ENCODE measurements around the gene FBXL15.

FBXL15 gene

DNA sequence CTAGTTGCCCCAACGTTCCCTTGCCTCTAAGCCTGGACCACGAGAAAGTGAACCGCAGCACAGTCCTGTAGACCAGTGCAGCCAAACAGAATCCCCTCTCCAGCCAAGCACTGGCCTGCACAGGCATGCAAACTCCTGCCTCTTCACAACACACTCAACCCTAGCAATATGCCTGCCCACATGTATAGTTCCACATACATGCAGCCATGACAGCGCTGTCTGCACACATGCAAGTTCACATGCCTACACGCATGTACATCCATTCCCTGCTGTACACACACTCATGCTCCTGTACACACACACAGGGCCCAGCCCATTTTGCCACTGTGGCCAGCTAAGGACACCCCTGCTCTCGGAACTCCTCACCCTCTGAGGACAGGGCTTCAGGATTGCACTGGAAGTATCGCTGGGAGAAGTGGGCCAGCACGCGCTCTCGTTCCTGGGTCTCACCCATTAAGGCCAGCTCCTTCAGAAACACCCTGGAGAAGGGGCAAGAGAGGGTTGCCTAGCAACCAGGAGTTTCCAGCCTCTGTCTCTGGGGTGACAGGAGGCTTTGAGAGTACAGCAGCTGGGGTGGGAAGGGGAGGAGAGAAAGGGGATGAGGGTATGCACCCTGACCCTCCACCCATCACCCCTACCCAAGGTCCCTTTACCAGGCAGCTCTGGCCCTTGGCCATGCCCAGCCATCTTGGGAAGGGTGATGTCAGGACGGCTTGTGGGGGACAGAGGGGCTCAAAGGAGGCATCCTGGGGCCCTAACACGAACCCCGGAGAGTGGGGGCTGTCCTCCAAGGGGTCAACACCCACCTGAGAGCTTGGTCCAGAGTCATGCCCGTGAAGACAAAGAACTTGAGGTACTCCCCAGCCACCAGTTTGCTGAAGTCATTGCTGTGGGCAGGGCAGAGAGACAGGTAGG, 9.0 kb upstream of the FBXL15 start:
- DNase-seq = no peak

DNA sequence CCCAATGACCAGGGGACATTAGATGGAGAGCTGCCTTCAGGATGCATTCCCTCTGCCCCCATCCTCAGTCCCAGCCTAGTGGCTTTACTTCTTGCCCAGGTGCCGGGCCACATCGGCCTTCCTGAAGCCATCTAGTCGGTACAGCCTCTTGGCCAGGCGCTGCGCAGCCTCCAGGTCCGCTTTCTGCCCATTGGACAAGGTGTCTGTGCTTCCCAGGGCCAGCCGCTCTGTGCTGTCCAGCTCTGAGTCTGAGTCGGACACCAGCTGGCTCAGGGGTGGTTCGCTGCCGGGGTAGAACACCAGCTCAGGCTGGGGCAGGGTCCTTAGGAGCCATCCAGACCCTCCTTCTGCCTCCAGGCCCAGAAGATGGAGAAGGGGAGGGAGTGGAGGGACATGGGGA, 8.3 kb upstream of the FBXL15 start:
- DNase-seq = no peak

DNA sequence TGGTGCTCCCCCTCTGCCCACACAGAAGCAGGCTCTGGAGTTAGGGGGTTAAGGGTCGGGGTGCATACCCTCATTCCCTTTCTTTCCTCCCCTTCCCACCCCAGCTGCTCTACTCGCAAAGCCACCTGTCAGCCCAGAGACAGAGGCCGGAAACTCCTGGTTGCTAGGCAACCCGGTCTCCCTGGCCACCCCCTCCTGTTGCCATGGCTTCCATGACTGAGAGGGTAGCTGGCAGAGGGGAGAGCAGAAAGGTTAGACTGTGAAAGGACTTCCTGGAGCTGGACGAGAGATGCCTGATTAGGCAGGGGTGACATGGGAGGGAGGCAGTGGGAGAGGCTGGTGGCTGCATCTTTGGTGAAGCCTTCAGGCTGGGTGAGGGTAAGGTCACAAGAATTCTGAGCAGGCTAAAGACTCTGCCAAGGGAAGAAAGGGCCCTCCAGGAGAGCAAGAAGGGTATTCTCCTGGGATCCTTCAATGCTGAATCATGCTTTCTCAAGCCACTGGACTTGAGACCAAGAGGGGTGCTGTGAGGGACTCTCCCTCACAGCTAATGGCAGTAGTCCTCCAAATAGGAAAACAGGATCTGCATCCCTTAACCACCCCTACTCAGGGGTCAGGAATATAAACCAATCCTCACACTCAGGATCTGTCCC, 7.5 kb upstream of the FBXL15 start:
- no peak for DNase-seq

DNA sequence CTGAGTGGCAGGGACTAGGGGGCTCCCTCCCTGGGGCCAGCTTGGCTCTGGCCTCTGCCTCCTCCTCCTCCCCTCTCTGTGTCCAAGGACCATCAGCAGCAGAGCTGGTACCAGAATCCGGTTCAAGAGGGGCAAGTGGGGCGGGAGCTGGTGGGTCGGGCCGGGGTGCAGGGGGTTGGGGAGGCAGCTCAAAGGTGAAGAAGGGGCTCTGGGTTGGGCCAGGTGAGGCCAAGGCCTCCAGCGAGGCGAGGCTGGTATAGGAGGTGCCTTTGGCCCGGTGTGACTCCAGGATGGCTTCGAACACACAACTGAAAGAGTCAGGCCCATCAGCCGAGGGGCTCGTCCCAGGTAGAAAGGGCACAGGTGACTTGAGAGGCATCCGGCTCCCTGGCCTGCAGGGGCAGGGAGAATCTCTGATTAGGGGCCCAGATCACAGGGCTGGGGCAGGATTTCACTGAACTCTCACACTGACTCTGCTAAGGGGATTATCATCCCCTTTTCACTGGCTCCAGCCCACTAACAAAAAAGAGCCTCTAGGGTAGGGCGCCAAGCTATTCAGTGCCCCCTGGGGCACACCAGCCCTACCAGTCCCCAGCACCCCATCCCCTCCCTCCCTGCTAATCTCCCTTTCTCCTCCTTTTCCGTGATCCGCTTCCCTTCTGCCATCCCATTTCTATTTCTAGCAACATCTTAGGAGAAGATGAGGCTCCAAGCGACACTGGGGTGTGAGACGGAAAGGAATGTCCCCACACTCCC, 6.7 kb upstream of the FBXL15 start:
- DNase-seq = no peak

DNA sequence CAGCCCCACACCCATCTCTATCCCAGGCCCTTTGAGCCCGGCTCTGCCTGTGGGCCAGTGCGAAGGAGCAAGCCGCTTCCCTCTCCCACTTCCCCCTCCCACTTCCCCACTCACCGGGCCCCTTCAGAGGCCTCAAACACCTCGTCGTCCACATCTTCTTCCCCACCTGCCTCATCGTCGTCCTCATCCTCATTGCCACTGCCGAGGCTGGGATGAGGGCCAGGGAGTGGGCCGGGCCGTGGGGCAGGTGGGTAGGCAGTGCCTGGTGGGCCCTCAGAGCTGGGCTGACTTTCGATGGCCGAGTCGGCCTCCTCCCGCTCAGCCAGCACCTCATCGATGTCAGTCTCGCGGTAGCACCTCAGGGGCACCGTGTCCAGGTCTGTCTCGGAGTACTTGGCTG, 5.9 kb upstream of the FBXL15 start:
- no peak for DNase-seq

DNA sequence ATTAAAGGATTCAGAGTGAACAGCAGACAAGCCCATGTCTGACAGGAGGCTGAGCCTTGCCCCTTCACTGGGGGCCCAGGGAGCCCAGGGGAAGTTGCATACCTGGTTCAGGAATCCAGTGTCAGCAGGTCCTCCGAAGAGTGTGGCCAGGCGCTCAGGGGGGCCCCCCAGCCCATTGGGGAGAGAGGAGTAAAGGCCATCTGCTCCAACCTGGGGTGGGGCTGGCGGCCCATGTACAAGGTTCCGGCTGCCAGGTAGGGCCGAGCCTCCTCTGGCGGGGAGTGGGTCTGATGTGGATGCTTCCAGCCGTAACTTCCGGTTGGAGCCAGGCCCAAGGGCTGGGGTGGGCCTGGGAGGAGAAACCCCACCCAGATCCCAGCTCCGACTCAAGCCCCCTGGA, 4.4 kb upstream of the FBXL15 start:
- DNase-seq = no peak

DNA sequence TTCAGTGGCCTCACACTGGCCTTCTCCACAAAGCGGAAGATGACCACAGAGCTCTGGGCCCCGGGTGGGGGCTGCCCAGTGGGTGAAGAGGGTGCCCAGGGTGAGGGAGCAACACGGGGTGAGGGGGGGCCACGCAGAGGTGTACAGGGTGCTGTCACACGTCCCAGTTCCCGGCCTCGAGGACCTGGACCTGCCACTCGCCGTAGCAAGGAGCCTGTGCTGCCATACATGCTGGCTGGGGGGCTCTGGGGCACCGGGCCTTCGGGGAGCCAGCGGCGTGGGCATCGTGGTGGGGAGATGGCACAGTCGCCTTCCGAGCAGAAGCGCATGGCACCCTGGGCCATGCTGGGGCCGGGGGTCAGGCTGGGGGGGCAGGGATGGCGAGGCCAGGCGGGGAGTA, 3.9 kb upstream of the FBXL15 start:
- DNase-seq = no peak

DNA sequence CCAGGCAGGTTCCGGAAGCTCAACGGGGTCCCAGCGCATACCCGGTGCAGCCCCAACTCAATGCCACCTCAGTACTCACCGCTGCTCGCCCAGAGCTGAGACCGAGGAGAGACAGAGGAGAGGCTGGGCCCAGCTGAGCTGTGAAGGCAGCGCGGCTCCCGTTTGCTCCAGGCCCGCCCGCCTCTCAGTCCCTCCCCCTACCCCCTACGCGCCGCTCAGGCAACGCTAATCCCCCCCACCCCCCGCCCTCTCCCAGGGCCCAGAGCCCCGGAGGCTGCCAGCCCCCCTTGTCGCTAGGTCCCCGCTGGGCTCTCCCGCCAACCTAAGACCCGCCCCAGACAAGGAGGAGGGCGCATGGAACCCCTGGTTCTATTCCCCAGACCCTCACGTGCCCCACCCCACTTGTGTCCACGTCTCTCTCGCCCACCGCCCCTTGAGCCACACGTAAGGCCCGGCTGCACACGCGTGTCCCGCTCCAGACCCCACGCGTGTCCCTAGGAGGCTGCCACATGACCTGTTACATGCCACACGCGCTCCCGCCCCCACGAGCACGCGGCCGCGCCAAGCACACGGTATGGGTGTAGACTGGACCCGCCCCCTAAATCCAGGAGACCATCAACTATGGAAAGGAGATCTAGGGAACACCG, 1.9 kb upstream of the FBXL15 start, which contains the start of gene PSD:
PSD (minus strand) TSS at position 164 of the 647 bp plus-strand sequence. CDS start 1,747 bp downstream, outside the sequence.
- no peak for DNase-seq

DNA sequence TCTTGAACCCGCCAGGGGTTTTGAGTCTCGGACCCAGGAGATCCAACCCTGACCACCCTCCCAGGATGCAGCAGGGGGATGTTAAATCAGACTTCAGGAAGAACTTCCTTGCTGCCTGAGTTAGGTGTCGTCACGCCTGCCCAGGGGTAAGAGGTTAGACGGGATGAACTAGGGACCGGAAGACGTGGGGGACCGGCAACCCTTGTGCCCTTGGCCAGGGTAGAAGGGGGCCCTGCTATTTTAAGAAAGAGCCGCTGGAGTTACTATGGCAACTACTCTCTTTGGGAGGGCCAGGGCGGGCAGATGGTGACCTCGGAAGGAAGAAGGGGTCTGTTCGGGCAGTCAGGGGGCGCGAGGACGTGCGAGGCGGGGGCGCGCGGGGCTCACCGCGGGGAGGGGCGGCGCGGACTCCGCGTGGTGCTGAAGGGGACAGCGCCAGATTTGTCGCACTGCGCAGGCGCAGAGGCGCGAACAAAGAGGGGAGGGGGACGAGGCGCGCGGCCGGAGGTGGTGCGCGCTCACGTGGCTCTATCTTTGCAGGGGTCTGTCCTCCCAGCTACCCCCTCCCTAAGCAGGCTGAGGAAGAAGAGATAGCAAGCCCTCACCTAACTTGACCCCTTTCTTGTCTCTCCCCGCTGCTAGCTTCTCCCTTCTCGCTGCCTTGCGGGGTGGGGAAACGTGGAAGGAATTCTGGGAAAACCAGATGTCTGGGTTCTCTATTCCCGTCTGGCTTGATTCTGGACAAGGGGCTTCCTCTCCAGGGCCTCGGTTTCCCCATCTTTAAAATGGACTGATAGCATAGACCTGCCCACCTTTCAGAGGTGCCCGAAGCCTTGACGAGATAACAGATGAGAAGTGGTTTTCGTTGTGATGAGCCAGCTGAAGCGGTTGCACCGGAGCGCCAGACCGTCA, 1.1 kb upstream of the FBXL15 start:
- no peak for DNase-seq

DNA sequence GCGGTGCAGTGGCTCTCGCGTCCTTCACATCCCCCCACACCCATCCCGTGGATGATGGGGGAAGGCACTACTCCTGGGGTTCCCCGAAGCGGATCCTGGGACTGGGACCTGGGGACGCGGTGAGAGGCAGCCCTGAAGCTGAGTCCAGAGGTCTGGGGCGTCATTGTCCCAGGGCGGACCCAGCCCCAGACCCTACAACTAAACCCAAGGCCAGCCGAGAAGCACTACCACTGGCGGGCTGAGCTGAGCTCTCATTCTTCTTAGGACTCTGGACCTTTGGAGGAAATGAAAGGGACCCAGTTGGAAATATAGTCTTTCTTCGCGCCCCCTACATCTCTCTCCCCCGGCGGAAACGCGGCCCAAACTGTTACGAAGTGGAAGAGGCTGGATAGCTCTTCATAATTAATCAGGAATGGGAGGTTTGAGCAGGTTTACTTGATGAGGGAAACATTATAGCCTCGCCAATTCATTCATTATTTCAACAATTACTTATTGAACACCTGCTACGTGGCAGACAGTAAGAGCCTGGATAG, 389 bp upstream of the FBXL15 start:
- DNase-seq = no peak

DNA sequence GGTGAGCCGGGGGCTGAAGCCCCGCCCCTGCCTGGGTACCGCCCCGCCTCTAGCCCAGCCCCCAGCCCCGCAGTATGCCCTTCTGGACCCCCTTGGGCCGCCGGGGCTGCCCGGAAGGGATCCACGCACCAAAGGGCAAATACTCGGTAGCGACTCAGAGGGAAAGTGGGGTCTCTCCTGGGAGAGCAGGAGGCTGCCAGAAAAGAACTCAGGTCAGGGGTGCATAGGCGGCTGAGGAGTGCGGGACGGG, 796 bp downstream of the FBXL15 start:
- DNase-seq = no peak

DNA sequence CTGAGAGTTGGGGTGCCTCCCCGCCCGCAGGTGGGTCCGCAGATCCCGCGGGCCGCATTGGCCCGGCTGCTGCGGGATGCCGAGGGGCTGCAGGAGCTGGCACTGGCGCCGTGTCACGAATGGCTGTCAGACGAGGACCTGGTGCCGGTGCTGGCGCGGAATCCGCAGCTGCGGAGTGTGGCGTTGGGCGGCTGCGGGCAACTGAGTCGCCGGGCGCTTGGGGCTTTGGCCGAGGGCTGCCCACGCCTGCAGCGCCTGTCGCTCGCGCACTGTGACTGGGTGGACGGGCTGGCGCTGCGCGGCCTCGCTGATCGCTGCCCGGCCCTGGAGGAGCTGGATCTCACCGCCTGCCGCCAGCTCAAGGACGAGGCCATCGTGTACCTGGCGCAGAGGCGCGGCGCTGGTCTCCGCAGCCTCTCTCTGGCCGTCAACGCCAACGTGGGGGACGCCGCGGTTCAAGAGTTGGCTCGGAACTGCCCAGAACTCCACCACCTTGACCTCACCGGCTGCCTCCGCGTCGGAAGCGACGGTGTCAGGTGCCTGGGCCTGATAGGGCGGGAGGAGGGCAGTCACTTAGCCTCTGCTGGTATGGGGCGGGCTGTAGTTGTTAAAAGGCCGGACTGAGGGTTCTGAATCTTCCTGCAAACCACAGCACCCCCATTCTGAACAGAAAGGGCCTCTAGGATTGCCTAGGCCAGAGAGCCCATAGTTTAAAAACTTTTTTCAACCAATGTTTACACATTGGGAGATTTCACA, 1.3 kb downstream of the FBXL15 start:
- no peak for DNase-seq

DNA sequence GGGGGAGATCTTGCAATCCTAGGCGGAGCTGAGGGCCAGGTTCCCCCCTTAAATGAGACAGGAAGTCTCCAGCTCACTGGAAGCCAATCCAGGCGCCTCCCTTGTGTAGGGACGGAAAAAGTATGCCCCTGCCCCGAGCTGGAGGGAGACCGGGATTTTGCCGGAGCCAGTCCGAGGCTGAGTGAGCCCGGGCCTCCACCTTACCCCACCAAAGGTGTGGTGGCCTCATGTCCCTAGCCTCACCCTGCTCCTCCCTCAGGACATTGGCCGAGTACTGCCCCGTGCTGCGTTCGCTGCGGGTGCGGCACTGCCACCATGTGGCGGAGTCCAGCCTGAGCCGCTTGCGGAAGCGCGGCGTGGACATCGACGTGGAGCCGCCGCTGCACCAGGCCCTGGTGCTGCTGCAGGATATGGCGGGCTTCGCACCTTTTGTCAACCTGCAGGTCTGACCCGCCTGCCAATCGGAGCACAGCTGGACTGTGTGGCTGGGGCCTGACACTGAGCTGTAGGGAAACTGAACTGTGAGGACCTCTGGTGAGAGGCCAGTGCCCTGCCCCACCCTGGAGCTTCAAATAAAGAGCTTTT, 2.0 kb downstream of the FBXL15 start:
- DNase-seq = no peak

DNA sequence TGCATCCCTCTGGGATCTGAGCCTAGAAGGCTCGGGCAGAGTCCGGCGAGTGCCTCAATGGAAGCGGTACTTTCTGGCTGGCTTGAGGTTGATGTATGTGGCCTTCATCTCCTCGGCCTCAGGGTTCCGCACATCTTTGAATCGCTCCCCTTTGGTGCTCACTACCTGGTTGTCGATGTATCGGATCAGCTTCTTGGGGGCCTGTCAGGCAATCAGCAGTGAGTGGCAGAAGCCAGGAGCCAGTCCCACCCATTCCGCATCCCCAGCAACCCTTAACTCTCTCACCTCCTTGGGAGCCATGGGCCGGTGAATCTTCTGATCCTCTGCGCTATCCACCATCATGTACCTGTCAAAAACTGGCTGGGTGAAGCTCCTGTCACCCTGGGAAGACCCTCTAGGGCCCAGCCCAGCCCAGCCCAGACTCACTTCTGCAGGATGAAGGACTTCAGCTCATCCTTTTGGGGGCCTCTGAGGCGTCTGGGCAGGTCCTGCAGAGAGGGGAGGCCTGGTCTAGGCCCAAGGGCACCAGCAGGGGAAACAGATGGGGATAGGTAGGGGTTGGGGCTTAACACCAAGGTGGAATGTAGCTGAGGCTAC, 2.8 kb downstream of the FBXL15 start:
- DNase-seq = no peak

DNA sequence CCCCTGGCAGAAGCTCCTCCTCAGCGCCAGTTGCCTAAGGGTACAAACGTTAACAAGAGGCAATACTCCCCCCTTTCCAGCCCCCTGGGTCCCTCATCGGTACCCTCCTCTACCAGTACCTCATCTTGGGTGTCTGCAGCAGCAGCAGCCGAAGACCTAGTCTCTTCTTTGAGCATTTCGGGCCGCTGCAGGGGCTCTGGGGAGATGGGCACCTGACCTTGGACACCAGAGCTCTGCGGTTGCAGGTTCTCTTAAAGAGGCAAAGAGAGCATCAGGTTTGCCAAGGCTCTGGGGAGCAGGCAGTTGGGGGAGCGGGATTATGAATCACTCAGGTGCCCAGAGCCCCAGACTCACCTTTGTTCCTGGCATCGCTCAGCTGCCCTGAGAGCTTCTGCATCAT, 3.5 kb downstream of the FBXL15 start:
- DNase-seq = no peak

DNA sequence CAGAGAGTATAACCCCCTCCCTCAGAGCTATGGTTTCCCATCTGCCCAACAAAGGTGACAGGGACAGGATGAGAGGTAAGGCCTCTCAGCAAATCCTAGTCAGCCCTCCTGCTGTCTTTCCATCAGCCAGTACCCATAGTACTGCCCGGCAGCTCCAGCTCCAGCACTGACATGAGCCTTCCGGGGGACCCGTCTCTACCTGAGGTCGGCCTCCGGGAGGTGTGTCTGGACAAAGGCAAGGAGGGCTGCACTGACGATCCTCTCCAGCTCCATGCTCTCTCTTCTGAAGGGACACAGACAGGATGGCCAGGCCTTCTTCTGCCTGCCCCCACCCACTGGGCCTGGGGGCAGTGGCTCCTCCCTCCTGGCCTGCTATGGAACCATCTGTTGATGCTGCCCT, 4.3 kb downstream of the FBXL15 start:
- DNase-seq = no peak

DNA sequence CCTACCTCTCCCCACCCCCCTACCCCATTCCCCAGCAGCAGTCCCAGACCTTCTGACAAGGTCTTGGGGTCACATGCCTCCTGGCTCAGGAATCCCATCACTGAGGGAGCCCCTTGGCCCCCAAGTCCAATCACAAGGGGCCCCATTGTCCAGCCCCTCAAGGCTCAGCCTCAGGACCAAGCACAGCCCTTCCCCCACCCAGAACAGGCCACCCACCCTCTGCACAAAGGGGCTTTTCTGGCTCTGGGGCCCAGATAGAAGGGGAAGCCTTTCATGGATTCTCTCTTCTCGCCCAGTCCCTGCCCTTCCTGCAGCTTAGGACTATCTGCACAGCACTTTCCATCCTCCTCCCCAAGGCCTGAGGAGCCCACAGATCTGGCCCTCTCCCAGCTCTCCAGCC, 4.8 kb downstream of the FBXL15 start:
- no peak for DNase-seq

DNA sequence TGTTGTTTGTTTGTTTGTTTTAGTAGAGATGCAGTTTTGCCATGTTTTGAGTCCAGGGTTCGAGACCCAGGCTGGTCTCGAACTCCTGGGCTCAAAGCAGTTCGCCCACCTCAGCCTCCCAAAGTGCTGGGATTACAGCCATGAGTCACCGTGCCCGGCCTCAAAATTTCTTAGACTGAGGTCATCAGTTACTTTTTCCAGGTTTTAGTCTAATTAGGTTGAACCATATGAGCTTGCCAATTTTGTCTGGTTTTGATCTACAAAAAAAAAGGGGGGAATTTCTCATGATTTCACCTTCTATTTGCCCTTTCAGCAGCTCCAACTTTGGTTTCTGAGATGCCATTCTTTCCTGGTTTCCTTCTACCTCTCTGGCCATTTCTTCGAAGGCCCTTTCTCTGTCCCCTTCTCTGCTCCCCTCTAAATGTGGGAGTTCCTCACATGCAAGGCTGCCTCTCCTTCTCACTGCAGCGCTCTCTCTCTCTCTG, 6.2 kb downstream of the FBXL15 start:
- no peak for DNase-seq

DNA sequence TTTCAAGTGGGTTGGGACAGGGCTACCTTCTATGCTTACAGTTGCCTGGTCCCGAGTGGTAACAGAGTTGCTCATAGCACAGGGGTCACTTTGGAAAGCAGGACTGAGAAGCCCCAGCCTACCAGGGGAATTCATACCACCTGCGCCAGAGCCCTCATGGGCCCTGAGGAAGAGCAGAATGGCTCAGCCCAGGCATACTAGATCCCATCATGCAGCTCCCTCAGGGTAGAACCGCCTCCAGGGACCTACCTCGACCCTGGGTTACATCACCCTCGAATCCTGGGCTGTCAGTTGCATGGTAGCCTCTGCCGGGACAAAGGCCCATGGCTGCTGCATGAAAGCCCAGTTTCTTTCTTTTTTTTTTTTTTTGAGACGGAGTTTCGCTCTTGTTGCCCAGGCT, 8.8 kb downstream of the FBXL15 start:
- DNase-seq = no peak

DNA sequence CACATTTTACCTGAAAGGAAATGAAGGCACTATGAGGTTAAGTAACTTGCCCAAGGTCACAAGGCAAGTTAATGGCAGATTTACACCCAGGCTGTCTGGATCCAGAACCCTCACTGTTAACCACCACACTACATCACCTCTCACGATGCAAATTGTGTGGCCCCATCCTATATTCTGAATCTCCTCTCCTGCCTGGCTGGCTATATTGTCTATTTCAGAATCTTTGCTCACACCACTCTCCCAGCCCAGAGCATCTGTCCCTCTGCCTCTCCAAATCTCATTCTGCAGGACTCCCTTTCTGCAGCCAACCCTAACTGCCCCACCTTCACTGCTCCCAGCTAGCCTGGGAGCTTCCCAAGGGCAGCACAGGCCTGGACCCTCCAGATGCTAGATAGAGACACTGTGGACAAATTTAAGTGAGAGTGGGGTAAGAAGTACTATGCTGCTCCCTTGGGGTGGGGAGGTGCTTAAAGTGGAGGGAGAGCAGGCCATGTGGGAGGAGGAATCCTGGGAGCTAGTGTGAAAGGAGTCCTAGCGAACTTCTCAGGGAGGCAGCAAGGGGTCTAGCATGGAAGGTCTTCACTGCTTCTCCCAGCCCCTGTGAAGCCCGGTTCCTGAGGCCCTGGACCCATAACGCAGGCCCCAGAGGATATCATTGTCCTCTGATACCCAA, 11.0 kb downstream of the FBXL15 start:
- DNase-seq = peak; percentile 23
